ENCODE data around the gene ST3GAL6. TPM values are rescaled to one million over a fixed set of nuclear protein-coding genes. Genes with fewer than 3 reads are reported as not detected.
"Not testable (repeated sequence)": the region's sequence is repeated elsewhere in the genome, so short reads cannot be mapped to it uniquely, and the experiment has no call there.

Gene ST3GAL6
- total RNA-seq, 2 donors from 2014 or later: 1.7 to 2.8 TPM

DNA sequence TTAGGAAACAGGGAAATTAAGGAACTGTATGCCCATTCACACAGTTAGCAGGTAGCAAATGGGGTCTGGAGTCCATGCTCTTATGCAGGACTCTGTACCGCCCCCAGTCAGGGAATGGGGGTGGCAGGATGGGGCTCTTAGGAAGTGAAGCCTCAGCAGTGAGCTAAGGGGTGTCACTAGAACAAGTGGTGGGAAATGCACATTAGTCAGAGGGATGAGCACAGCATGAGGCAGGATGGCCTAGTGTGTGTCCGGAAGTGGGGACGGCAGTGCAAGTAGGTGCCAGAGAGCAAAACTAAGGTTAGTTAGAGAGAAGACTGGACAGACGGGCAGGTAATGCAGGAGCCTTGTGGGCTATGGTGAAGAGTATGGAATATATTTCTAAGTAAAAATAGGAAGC is 60.7 kb downstream of the ST3GAL6 start:
- intact Hi-C loops (cut with DNase I, micrococcal nuclease): loop anchor here in 1 of 2 donors (10.0 kb wide), 1 partner anchor 161 kb away; no protein-coding TSS in a partner anchor
- DNase-seq (no peak), ATAC-seq (no peak)

GRCh38 chr3:98824256-98824655 is 61.1 kb downstream of the ST3GAL6 start:
- no peak for DNase-seq
- ATAC-seq: no peak
- intact Hi-C loops (cut with DNase I, micrococcal nuclease): loop anchor here in 1 of 2 donors (10.0 kb wide), 1 partner anchor 161 kb away; no protein-coding TSS in a partner anchor

DNA sequence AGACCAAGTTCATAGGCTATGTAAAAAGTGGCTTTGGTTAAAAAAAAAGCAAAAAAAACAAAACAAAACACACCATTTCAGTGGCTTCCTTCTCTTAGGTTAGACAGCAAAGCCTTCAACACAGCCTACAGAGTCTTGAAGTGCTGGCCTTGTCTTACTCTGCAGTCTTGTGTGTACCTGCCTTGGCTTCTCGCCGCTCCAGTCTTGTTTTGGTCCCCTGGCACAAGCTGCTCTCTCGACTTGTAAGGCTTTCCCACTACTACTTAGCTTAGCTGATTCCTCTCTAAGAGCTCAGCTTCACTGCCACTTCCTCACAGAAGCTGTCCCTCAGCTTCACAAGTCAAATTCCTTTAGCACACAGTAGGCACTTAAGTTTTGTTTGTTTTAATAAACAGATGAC is 63.0 kb downstream of the ST3GAL6 start:
- ATAC-seq: no peak
- no peak for DNase-seq
- intact Hi-C loops (cut with DNase I, micrococcal nuclease): loop anchor here in 1 of 2 donors (10.0 kb wide), 1 partner anchor 159 kb away; no protein-coding TSS in a partner anchor

DNA sequence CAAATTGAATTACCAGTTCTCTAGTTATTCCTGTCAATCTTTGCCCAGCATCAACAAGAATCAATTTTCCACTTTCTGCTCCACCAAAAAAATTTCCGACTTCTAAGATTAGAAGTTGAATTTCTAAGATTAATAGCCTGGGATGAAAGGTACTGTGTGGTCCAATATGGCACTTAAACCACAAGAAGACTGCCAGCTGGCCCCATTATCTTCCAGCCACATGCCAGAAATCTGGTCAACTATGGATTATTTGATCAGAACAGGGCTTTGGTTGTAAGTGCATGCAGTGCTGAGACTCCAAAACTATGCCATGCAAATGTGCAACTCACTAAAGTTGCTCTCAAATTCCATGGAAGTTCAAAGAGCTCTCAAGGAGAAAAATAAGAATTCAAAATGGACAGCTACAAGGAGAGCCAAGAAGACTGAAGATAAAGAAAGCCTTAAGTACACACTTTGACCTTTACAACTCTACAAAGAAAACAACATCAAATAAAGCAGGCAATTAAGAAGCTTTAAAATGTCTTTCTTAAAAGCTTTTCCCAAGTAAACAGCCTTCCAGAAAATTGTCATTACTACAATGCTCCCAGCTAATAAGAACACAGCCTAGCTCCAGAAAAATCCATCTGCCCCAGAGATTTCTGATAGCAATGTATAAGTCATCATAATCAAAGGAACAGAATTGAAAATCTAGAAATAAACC is 64.2 kb downstream of the ST3GAL6 start:
- intact Hi-C loops (cut with DNase I, micrococcal nuclease): loop anchor here in 1 of 2 donors (10.0 kb wide), 1 partner anchor 157 kb away; no protein-coding TSS in a partner anchor
- ATAC-seq (no peak), DNase-seq (no peak)

DNA sequence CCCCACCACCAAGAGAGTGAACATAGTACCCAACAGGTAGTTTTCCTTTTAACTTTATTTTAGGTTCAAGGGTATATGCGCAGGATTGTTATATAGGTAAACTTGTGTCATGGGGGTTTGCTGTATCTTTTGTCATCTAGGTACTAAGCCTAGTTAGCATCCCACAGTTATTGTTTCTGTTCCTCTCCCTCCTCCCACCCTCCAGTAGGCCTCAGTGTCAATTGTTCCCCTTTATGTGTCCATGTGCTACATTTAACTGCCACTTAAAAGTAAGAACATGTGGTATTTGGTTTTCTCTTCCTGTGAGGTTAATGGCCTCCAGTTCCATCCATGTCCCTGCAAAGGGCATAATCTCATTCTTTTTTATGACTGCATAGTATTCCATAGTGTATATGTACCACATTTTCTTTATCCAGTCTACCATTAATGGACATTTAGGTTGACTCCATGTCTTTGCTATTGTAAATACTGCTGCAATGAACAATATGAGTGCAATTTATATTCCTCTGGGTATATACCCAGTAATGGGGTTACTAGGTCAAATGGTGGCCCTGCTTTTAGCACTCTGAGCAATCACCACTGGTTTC is 66.2 kb downstream of the ST3GAL6 start:
- no peak for DNase-seq
- no peak for ATAC-seq
- intact Hi-C loops (cut with DNase I, micrococcal nuclease): loop anchor here in 1 of 2 donors (10.0 kb wide), 1 partner anchor 155 kb away; no protein-coding TSS in a partner anchor

- not testable (repeated sequence) for DNase-seq, ATAC-seq
These were observed 67.9 kb downstream of the ST3GAL6 start for GRCh38 chr3:98831060-98831459.

DNA sequence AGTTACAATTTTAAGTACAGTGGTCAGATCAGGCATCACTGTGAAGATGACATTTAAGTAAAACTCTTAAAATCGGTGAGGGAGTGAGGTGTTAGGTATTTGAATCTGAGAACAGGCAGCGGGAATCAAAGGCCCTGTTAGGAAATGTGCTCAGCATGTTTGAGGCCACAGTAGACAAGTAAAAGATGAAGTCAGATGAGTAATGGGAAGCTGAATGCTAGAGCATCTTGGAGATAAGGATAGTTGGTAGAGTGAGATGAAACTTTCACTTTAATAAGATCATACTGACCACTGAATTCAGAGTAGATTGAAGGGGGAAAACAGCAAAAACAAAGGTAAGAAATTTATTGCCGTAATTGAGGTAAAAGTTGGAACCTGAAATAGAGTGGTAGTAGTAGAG is 76.7 kb downstream of the ST3GAL6 start:
- intact Hi-C loops (cut with DNase I, micrococcal nuclease): no loop called here
- no peak for ATAC-seq
- no peak for DNase-seq

More at GRCh38 chr3:98831060-98831459, 67.9 kb downstream of the ST3GAL6 start:
- intact Hi-C loops (cut with DNase I, micrococcal nuclease): not testable (repeated sequence)

DNA sequence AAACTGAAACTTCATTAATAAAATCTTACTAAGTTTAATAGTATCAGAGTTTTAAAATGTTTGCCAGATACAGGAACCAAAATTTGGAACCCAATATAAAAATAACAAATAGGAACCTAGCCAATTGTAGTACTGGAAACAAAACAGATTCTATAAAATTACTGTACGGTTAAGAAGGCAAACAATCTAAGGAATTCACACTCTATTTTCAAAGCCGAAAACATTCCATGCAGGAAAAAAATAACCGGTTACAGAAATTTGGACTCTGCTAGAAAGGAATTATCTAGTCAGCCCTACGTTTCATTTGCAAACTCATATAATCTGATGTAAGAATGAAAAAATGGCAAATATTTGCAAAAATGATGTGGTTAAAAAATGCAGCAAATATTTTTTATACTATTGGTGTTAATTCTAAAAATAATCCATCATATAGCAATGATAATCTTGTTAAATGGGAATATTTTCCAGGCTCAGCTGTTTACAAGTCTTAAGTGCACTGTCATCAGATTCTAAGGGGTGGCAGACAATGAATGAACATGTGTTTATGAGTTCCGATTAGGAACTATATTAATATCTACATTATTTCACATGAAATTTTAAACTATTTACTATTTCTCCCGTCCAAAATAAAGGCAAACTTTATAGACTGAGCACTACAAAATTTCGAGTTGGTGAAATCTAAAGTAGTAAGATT is 80.3 kb downstream of the ST3GAL6 start:
- no peak for ATAC-seq
- intact Hi-C loops (cut with DNase I, micrococcal nuclease): no loop called here
- no peak for DNase-seq

Other genes starting within 250 kb of the ST3GAL6 start
- 10 to 100 TPM; 47.5 to 70.9 TPM for gene CLDND1, start 240.4 kb upstream of the ST3GAL6 start, total RNA-seq
- gene GPR15, start 231.4 kb upstream of the ST3GAL6 start, total RNA-seq: 1 to 10 TPM; 2.4 to 6.1 TPM
- gene CPOX, start 169.7 kb upstream of the ST3GAL6 start, total RNA-seq: 10 to 100 TPM; 15.6 to 16.3 TPM
- gene DCBLD2, start 138.4 kb downstream of the ST3GAL6 start, total RNA-seq: 10 to 100 TPM in 1 of 2 donors, 1 to 10 TPM in 1; 8.9 to 12.2 TPM